Activated T-helper 1 cell treated with anti-CD3 and anti-CD28 coated beads, Interleukin-12 subunit alpha, Interleukin-12 subunit beta, Interleukin-2, Interleukin-4 antibody, amounts not matched to agents 30 ng/mL and 10 ng/mL and 1 ng/mL, durations not matched to agents 14 hours and 24 hours and 36 hours (primary cell): Measurements from ENCODE around the gene ITPR1. TPM values are rescaled to one million over a fixed set of nuclear protein-coding genes. Genes with fewer than 3 reads are reported as not detected.

Experiments used
- DNase-seq: peaks from one replicate; pipeline ENCODE4 v3.0.0; 2021; ENCODE audit warnings: low spot score
- H3K27ac Mint-ChIP-seq: one replicate; pipeline ENCODE4 v1.8.0; 2021; ENCODE audit warnings: mild to moderate bottlenecking, mixed read lengths
- H3K27me3 Mint-ChIP-seq: one replicate; pipeline ENCODE4 v1.8.0; 2022; ENCODE audit warnings: mild to moderate bottlenecking, moderate library complexity, mixed read lengths; ENCODE audit not compliant: insufficient read depth
- H3K36me3 Mint-ChIP-seq: one replicate; pipeline ENCODE4 v1.8.0; 2021; ENCODE audit warnings: low read depth, mixed read lengths
- H3K4me1 Mint-ChIP-seq: one replicate; pipeline ENCODE4 v1.8.0; 2021; ENCODE audit warnings: low read depth, mixed read lengths
- H3K4me3 Mint-ChIP-seq: one replicate; pipeline ENCODE4 v1.8.0; 2021; ENCODE audit warnings: mild to moderate bottlenecking, moderate library complexity, mixed read lengths
- H3K9me3 Mint-ChIP-seq: one replicate; pipeline ENCODE4 v1.8.0; 2021; ENCODE audit warnings: mixed read lengths
- intact Hi-C: fragments of 100-400 bp; cut with micrococcal nuclease; formaldehyde crosslinking; loops from one replicate; pipeline ENCODE4 v1.15.1; 2024
- total RNA-seq: library from RNA; stranded (reverse); gene quantifications from 2 replicates; pipeline ENCODE4 v1.2.3, GENCODE V29; 2022

Gene ITPR1
- total RNA-seq, 1 donor from 2014 or later: 108 TPM

DNA sequence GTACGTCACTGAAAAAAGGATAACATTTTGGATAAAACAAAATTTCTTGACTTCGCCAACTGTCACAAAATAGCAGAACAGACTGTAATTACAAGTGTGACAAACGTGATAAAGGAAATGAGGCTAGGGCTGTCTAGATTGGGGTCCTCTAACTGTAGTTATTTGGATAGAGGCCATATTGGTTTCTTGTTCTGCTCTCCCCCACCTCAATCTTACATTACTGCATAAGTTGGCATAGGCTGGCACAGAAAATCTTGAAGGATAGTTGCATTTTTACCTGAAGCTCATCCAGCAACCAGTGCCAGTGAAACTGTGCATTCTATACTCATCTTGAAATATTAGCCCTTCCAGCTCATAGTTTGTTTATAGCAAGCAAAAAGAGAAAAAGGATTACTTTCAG is 84.6 kb downstream of the ITPR1 start:
- H3K27me3 Mint-ChIP-seq: no peaks in the 10 kb centered on the region
- no peaks in the 10 kb centered on the region for H3K9me3 Mint-ChIP-seq
- H3K4me3 Mint-ChIP-seq: no peak overlapping the region
- peaks cover 6% of the 10 kb centered on the region for H3K4me1 Mint-ChIP-seq
- no peak overlapping the region for H3K27ac Mint-ChIP-seq
- DNase-seq: no peak
- H3K36me3 Mint-ChIP-seq: no peaks in the 10 kb centered on the region
- intact Hi-C loops: no loop called here

- no peak for DNase-seq
- no peak overlapping the region for H3K27ac Mint-ChIP-seq
- no peaks in the 10 kb centered on the region for H3K27me3 Mint-ChIP-seq
- intact Hi-C loops: no loop called here
- no peaks in the 10 kb centered on the region for H3K9me3 Mint-ChIP-seq
- no peak overlapping the region for H3K4me3 Mint-ChIP-seq
- H3K36me3 Mint-ChIP-seq: no peaks in the 10 kb centered on the region
- peaks cover 24% of the 10 kb centered on the region for H3K4me1 Mint-ChIP-seq
These were observed 87.4 kb downstream of the ITPR1 start for GRCh38 chr3:4580346-4581123.

- intact Hi-C loops: no loop called here
- H3K9me3 Mint-ChIP-seq: no peaks in the 10 kb centered on the region
- H3K4me1 Mint-ChIP-seq: peaks cover 24% of the 10 kb centered on the region
- H3K4me3 Mint-ChIP-seq: no peak overlapping the region
- H3K27me3 Mint-ChIP-seq: no peaks in the 10 kb centered on the region
- H3K27ac Mint-ChIP-seq: no peak overlapping the region
- no peak for DNase-seq
- no peaks in the 10 kb centered on the region for H3K36me3 Mint-ChIP-seq
These were observed 87.9 kb downstream of the ITPR1 start for GRCh38 chr3:4581124-4581424.

DNA sequence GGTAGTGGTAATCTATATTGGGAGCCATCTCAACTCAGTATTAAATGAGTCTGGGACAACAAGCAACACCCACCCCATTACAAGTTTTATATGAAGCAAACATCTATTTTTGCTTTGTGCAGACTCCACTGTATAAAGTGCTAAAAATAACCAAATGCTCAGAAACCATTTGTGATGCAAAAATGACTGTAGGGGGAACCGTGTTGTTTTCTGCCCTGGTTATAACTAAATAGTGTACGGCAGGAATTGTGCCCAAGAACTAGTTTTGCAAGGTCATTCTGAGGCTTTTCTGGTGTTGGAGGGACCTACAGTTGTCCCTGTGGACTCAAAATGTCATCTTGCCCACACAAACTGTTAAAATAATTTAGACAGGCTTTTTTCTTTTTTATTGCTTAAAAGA is 88.3 kb downstream of the ITPR1 start:
- H3K27ac Mint-ChIP-seq: no peak overlapping the region
- H3K36me3 Mint-ChIP-seq: no peaks in the 10 kb centered on the region
- H3K9me3 Mint-ChIP-seq: no peaks in the 10 kb centered on the region
- intact Hi-C loops: no loop called here
- no peak overlapping the region for H3K4me3 Mint-ChIP-seq
- peaks cover 24% of the 10 kb centered on the region for H3K4me1 Mint-ChIP-seq
- no peaks in the 10 kb centered on the region for H3K27me3 Mint-ChIP-seq
- DNase-seq: no peak

DNA sequence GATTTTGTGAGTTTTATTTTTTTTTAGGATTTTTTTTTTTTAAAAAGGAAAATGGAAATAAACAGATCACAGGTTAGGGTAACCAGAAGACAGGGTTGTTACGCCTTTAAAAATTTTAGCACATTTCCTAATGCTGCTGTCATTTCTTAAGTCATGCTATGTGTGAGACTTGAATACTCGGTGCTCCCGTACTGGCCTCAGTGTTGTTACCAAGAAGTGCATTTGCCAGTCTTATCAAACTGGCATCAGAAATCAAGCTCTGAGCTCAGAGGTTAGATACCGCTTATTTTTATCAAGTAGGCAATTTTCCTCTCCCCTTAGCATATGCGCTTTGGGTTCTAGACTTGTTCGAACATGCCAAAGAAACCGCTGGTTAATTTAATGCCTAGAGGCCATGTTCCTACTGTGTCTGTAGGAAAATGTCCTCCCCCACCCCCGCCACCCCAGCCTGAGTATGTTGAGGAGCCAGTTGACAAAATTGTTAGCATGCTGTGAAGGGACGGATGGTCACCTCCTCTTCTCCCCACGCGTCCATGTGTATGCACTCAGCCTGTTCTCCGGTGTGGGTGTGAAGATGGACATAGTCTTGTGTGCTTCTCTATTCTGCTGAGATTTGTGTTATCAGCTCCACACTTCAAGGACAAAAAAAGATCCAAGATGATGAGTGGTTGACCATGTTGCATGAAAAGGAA is 88.9 kb downstream of the ITPR1 start:
- DNase-seq: no peak
- H3K27me3 Mint-ChIP-seq: no peaks in the 10 kb centered on the region
- H3K27ac Mint-ChIP-seq: no peak overlapping the region
- peaks cover 24% of the 10 kb centered on the region for H3K4me1 Mint-ChIP-seq
- intact Hi-C loops: no loop called here
- no peak overlapping the region for H3K4me3 Mint-ChIP-seq
- H3K9me3 Mint-ChIP-seq: no peaks in the 10 kb centered on the region
- no peaks in the 10 kb centered on the region for H3K36me3 Mint-ChIP-seq

DNA sequence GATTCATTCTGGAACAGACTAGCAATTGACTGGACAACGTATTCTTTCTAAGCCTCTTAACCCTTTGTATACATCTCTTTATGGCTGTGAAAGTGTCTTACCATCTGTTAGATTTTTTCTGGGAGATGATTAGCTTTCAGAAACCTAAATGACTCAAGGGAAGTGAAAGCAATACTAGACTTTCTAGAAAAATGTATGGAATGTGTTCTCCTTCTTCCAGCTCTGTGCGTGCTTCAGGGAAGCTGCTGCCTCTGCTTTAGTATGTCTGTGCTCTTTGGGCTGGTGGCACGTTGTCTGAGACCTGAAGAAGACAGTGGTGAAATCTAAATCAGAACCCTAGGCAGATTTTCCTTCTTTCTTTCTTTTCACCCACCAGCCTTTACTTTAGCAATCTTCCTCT is 89.5 kb downstream of the ITPR1 start:
- DNase-seq: no peak
- Mint-ChIP-seq H3K4me3 (no peak overlapping the region), H3K36me3 (no peaks in the 10 kb centered on the region), H3K4me1 (peaks cover 28% of the 10 kb centered on the region), H3K27me3 (no peaks in the 10 kb centered on the region), H3K27ac (no peak overlapping the region), H3K9me3 (no peaks in the 10 kb centered on the region)
- intact Hi-C loops: no loop called here

DNA sequence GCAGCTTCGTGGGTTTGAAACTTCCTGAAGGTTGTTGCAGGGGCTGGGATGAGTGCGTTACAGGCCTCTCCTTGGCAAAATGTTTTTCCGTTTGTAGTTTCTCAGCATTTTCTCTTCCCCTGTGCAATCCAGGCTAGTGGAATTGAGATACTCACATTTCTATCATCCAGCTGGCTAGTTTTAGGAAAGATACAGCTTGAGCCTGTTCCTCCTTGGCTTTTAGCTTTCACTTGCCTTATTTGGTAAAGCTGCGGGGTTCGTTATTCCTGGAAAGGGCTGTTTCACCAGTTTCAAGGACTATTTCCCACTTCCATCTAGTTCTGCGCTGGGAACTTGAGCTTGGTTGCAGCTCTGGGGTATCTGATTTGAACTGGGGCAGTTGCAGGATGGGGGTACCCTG is 90.3 kb downstream of the ITPR1 start:
- no peaks in the 10 kb centered on the region for H3K36me3 Mint-ChIP-seq
- no peak overlapping the region for H3K27ac Mint-ChIP-seq
- peaks cover 36% of the 10 kb centered on the region for H3K4me1 Mint-ChIP-seq
- no peaks in the 10 kb centered on the region for H3K27me3 Mint-ChIP-seq
- no peak overlapping the region for H3K4me3 Mint-ChIP-seq
- intact Hi-C loops: no loop called here
- H3K9me3 Mint-ChIP-seq: no peaks in the 10 kb centered on the region
- no peak for DNase-seq

GRCh38 chr3:4584456-4585249 is 91.5 kb downstream of the ITPR1 start:
- no peak for DNase-seq
- Mint-ChIP-seq H3K9me3 (no peaks in the 10 kb centered on the region), H3K4me1 (peaks cover 41% of the 10 kb centered on the region), H3K36me3 (peaks cover 1% of the 10 kb centered on the region), H3K27ac (peak overlapping the region; percentile 42), H3K27me3 (no peaks in the 10 kb centered on the region), H3K4me3 (peak overlapping the region; percentile 74)
- intact Hi-C loops: loop anchor here (1.0 to 2.0 kb wide), 3 partner anchors 92 to 234 kb away; partner anchors contain the start of gene ITPR1

GRCh38 chr3:4586381-4586780 is 93.2 kb downstream of the ITPR1 start:
- Mint-ChIP-seq H3K27me3 (no peaks in the 10 kb centered on the region), H3K4me3 (no peak overlapping the region), H3K27ac (no peak overlapping the region), H3K36me3 (peaks cover 4% of the 10 kb centered on the region), H3K4me1 (peaks cover 36% of the 10 kb centered on the region), H3K9me3 (peaks cover 5% of the 10 kb centered on the region)
- intact Hi-C loops: no loop called here
- DNase-seq: no peak

GRCh38 chr3:4587061-4587837 is 94.1 kb downstream of the ITPR1 start:
- Mint-ChIP-seq H3K4me1 (peaks cover 35% of the 10 kb centered on the region), H3K27ac (no peak overlapping the region), H3K36me3 (peaks cover 6% of the 10 kb centered on the region), H3K4me3 (no peak overlapping the region), H3K27me3 (no peaks in the 10 kb centered on the region), H3K9me3 (peaks cover 5% of the 10 kb centered on the region)
- intact Hi-C loops: no loop called here
- no peak for DNase-seq

GRCh38 chr3:4587838-4588105 is 94.6 kb downstream of the ITPR1 start:
- no peak for DNase-seq
- no peaks in the 10 kb centered on the region for H3K27me3 Mint-ChIP-seq
- no peak overlapping the region for H3K27ac Mint-ChIP-seq
- peaks cover 35% of the 10 kb centered on the region for H3K4me1 Mint-ChIP-seq
- no peak overlapping the region for H3K4me3 Mint-ChIP-seq
- H3K36me3 Mint-ChIP-seq: peaks cover 6% of the 10 kb centered on the region
- intact Hi-C loops: no loop called here
- peaks cover 5% of the 10 kb centered on the region for H3K9me3 Mint-ChIP-seq

DNA sequence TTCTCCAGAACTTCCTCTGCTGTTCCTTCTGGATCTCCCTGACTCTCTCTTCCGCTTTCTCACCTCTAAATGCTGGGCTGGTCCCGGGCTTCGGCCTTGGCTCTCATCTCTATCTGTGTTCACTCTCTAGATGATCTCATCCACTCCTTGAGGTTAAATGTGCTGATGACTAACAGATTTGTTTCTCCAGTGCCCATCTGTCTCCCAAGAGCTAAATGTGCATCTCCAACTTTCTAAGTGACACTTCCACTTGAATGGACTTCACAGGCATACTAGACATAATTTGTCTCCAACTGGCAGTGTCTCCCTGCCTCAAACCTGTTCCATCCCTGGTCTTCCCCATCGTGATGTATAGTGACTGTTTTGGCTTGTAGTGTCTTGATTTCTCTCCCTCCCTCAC is 95.3 kb downstream of the ITPR1 start:
- intact Hi-C loops: no loop called here
- Mint-ChIP-seq H3K36me3 (peaks cover 6% of the 10 kb centered on the region), H3K27ac (no peak overlapping the region), H3K4me1 (peaks cover 33% of the 10 kb centered on the region), H3K9me3 (peaks cover 5% of the 10 kb centered on the region), H3K27me3 (no peaks in the 10 kb centered on the region), H3K4me3 (no peak overlapping the region)
- no peak for DNase-seq
